Measurements from ENCODE around the gene RIN3.

RIN3 gene

DNA sequence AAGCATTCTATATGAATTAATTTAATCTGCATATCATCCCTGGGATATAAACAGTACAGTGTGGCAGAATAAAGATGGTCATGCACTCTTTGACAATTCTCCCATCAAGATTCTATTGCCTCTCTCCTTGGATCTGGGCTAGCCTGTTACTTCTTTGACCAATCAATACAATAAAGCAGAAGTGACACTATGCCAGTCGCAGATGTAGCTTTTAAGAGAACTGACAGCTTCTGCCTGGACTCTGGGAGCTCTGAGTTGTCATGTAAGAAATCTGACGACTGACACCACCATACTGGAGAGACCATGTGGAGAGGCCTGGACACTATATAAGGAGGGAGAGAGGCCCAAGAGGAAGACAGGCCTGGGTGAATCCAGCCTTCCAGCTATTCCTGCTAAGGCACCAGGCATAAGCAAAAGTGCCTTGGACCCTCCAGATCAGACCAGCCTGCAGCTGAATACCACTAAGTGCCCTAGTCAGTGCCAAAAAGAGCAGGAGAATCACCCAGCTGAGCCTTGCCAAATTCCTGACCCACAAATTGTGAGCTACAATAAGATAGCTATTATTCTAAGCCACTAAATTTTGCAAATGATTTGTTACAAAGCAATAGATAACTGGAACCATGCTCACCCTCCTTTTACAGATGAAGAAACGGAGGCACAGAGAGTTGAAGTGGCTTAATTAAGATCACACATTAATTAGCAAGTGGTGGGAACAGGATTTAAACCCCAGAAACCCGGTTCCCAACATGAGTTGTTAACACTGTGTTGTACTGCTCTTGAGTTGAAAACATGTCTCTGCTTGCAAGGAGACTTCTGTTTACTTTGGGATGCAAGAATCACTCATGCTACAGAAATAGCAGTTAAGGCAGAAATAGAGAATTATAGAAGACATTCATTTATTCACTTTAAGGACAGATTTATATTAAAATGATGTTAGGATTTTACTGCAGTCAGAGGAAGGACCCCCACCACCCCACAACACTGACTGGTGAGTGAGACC is 84.6 kb downstream of the RIN3 start:
- Histone ChIP-seq H3K9ac (no peak overlapping the region), H3K4me2 (peak overlapping the region in 8 of 11 experiments; percentile 67 to 95 (median 88); a peak in 15 of 22 replicates), H3K4me1 (peaks cover 25 to 79% (median 62%) of the 10 kb centered on the region in 10 experiments), H4K20me1 (peaks cover 0 to 21% (median 0%) of the 10 kb centered on the region in 11 experiments; a peak in 4 of 22 replicates), H3K4me3 (no peak overlapping the region), H3K36me3 (peaks cover 0 to 4% (median 0%) of the 10 kb centered on the region in 11 experiments; a peak in 1 of 22 replicates), H3K9me3 (replicated peaks in 1 of 11) (peaks cover 0 to 12% (median 5%) of the 10 kb centered on the region in 11 experiments; a peak in 10 of 22 replicates), H3K27ac (peak overlapping the region in 8 of 11 experiments; percentile 63 to 87 (median 84); a peak in 14 of 22 replicates), H3K27me3 (no peaks in the 10 kb centered on the region)
- no peak for TF ChIP-seq Cebpa-rat (IDR thresholded peaks at IDR 0.05)

DNA sequence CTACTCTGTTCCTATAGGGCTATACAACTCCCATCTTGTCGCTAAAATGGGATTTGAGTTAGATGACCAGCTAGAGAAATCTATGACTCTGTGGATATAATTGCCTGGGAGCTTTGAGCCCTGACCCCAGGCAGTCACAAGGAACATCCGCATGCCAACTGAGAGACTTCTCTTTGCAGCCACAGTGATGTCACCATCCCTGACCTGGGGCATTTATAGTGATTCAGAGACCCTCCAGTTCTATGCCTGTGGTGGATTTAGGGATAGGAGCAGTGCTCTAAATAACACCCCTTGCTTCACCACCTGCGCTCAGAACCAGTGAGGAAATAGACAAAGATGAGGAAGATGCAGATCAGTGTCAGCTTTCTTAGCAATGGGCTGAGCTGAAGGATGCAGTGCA is 86.2 kb downstream of the RIN3 start:
- peaks cover 0 to 26% (median 0%) of the 10 kb centered on the region in 11 experiments; a peak in 4 of 22 replicates for H4K20me1 ChIP-seq
- H3K9ac ChIP-seq: peak overlapping the region in 9 of 11 experiments; percentile 3 to 74 (median 67); a peak in 16 of 22 replicates
- H3K4me2 ChIP-seq: peak overlapping the region; percentile 59 to 95 (median 82)
- H3K4me3 ChIP-seq: peak overlapping the region in 5 of 10 experiments; percentile 11 to 51 (median 30); a peak in 6 of 20 replicates
- no peak for TF ChIP-seq Cebpa-rat (IDR thresholded peaks at IDR 0.05)
- H3K4me1 ChIP-seq: peaks cover 25 to 89% (median 69%) of the 10 kb centered on the region in 10 experiments
- H3K9me3 ChIP-seq (replicated peaks in 1 of 11): 0 out of 22 replicates have a peak, but pooled peaks cover 0 to under 1% (median 0%) of the 10 kb centered on the region in 11 experiments
- peak overlapping the region in 10 of 11 experiments; percentile 4 to 87 (median 83); a peak in 18 of 22 replicates for H3K27ac ChIP-seq
- no peaks in the 10 kb centered on the region for H3K27me3 ChIP-seq
- H3K36me3 ChIP-seq: peaks cover 0 to 4% (median 0%) of the 10 kb centered on the region in 11 experiments; a peak in 1 of 22 replicates

GRCh38 chr14:92600318-92601053 is 86.9 kb downstream of the RIN3 start:
- Histone ChIP-seq H4K20me1 (peaks cover 0 to 26% (median 0%) of the 10 kb centered on the region in 11 experiments; a peak in 4 of 22 replicates), H3K9ac (peak overlapping the region in 10 of 11 experiments; percentile 3 to 74 (median 65); a peak in 16 of 22 replicates), H3K4me2 (peak overlapping the region; percentile 59 to 95 (median 82)), H3K27me3 (no peaks in the 10 kb centered on the region), H3K9me3 (replicated peaks in 1 of 11) (no peaks in the 10 kb centered on the region), H3K4me1 (peaks cover 25 to 87% (median 69%) of the 10 kb centered on the region in 10 experiments), H3K36me3 (peaks cover 0 to 4% (median 0%) of the 10 kb centered on the region in 11 experiments; a peak in 2 of 22 replicates), H3K27ac (peak overlapping the region in 10 of 11 experiments; percentile 33 to 87 (median 83); a peak in 19 of 22 replicates), H3K4me3 (peak overlapping the region in 5 of 10 experiments; percentile 11 to 51 (median 30); a peak in 7 of 20 replicates)
- peak in 9 of 11 experiments; percentile 72 to 93 (median 79); a peak in 17 of 22 replicates for TF ChIP-seq Cebpa-rat (IDR thresholded peaks at IDR 0.05)

GRCh38 chr14:92601131-92601710 is 87.6 kb downstream of the RIN3 start:
- Histone ChIP-seq H3K36me3 (peaks cover 0 to 7% (median 0%) of the 10 kb centered on the region in 11 experiments; a peak in 4 of 22 replicates), H3K4me1 (peaks cover 25 to 80% (median 69%) of the 10 kb centered on the region in 10 experiments), H4K20me1 (peaks cover 0 to 26% (median 0%) of the 10 kb centered on the region in 11 experiments; a peak in 4 of 22 replicates), H3K9me3 (replicated peaks in 1 of 11) (peaks cover 0 to 6% (median 2%) of the 10 kb centered on the region in 11 experiments; a peak in 9 of 22 replicates), H3K27ac (peak overlapping the region in 9 of 11 experiments; percentile 63 to 87 (median 83); a peak in 17 of 22 replicates), H3K4me2 (peak overlapping the region; percentile 59 to 95 (median 82); a peak in 20 of 22 replicates), H3K27me3 (no peaks in the 10 kb centered on the region), H3K9ac (peak overlapping the region in 4 of 11 experiments; percentile 10 to 70 (median 40); a peak in 6 of 22 replicates), H3K4me3 (no peak overlapping the region)
- no peak for TF ChIP-seq Cebpa-rat (IDR thresholded peaks at IDR 0.05)

DNA sequence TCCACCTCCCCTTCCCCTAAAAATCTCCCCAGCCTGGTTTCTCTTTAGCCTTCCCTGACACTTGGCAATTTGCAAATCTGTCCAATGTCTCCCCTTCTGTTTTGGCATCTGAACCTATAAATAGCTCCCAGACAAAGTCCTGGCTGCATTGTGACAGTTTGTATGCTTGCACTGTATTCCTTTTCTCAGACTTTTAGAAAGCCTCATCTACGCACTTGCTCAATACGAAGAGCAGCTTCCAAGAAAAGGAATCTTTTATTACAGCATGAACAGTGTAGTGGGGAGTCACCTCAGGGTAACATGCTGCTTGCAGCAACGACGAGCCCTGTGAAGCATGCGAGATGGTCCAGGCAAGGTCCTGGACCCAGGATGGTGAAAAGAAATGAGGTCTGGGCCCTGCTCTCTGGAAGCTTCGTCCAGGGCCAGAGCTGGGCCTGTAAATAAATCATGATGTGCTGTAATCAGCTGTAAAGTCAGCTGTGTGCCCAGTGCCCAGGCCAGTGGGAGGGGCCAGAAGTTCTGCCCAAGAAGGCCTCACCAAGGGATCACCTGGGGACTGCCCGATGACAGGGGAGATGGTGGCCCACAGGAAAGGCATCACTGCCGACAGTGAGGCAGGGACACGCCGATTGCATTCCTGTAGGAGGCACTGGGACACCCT is 88.3 kb downstream of the RIN3 start:
- Histone ChIP-seq H3K4me1 (peaks cover 25 to 73% (median 66%) of the 10 kb centered on the region in 10 experiments), H3K36me3 (peaks cover 0 to 12% (median 0%) of the 10 kb centered on the region in 11 experiments; a peak in 5 of 22 replicates), H3K27ac (peak overlapping the region in 9 of 11 experiments; percentile 63 to 87 (median 83); a peak in 15 of 22 replicates), H3K4me2 (peak overlapping the region; percentile 59 to 95 (median 82); a peak in 19 of 22 replicates), H3K9me3 (replicated peaks in 1 of 11) (peaks cover 0 to 13% (median 9%) of the 10 kb centered on the region in 11 experiments; a peak in 15 of 22 replicates), H3K4me3 (no peak overlapping the region), H4K20me1 (peaks cover 0 to 26% (median 0%) of the 10 kb centered on the region in 11 experiments; a peak in 4 of 22 replicates), H3K27me3 (no peaks in the 10 kb centered on the region), H3K9ac (peak overlapping the region in 3 of 11 experiments; percentile 10 to 47 (median 32); a peak in 5 of 22 replicates)
- no peak for TF ChIP-seq Cebpa-rat (IDR thresholded peaks at IDR 0.05)

DNA sequence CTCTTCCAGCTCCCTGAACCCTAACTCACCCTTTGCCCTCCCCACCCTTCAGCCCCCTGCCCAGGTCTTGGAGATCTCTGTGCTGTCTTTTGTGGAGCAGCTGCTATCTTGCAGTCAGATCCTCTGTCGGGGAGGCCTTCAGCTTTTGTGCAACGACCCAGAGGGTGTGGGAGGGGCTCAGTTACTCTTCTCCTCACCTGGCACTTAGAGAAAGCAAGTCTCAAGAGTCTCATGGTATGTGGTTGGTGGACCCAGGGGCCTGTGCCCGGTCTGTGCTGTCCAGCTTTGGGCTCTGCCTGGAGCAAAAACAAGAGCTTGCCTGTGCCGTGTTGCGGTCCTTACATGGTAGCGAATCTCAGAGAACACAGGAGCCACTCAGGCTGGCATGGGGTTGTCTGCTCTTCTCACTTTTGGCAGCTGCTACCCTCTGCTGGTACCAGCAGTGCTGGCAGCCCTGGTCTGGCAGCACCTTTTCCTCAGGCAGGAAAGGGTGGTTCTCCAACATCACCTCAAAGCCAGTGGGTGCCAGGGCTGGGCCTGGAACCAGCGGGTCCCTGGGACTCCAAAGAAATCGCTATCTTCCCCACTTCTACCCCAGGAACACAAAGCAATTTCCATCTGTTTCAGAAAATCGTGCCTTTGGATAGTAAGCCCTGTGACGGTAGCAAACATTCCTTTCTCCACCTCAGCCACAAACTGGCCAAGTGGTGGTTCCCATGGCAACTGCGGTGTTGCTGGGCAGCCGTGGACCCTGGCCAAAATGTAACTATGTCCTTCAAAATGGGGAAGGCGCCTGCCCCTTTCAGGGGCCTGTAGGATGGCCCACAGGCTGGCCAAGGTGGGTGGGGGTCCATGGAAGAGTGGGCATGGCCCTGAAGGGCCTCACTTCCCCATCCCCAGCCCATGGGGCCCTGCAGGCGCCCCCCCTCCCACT is 90.0 kb downstream of the RIN3 start:
- peak overlapping the region in 1 of 11 experiments; percentile 9; a peak in 1 of 22 replicates for H3K9ac ChIP-seq
- H3K9me3 ChIP-seq (replicated peaks in 1 of 11): peaks cover 8 to 27% (median 18%) of the 10 kb centered on the region in 11 experiments; a peak in 17 of 22 replicates
- TF ChIP-seq Cebpa-rat (IDR thresholded peaks at IDR 0.05): no peak
- peak overlapping the region in 5 of 11 experiments; percentile 14 to 85 (median 33); a peak in 8 of 22 replicates for H3K27ac ChIP-seq
- H3K4me2 ChIP-seq: peak overlapping the region in 6 of 11 experiments; percentile 20 to 95 (median 81); a peak in 9 of 22 replicates
- peaks cover 25 to 56% (median 51%) of the 10 kb centered on the region in 10 experiments for H3K4me1 ChIP-seq
- H3K4me3 ChIP-seq: no peak overlapping the region
- H3K36me3 ChIP-seq: peaks cover 0 to 16% (median 0%) of the 10 kb centered on the region in 11 experiments; a peak in 7 of 22 replicates
- peaks cover 0 to 26% (median 0%) of the 10 kb centered on the region in 11 experiments; a peak in 4 of 22 replicates for H4K20me1 ChIP-seq
- no peaks in the 10 kb centered on the region for H3K27me3 ChIP-seq

Measured in BLaER1 treated with 17β-estradiol and CSF1 and Interleukin-3, amounts not matched to agents 10 nM and 100 nM (cell line).